GM12892 (cell line): ENCODE results near the gene HMOX2.

Experiments
- POLR2A ChIP-seq: IDR thresholded peaks from 2 replicates; pipeline ENCODE4 v1.6.1; 2011; ENCODE audit warnings: low read depth, low read length, control low read depth
- POLR2AphosphoS5 ChIP-seq: IDR thresholded peaks from 2 replicates; pipeline ENCODE4 v1.6.1; 2011; ENCODE audit warnings: low read depth, low read length, control low read depth
- TAF1 ChIP-seq: IDR thresholded peaks from 2 replicates; pipeline ENCODE4 v1.6.1; 2011; ENCODE audit warnings: low read depth, mild to moderate bottlenecking, control low read depth, low read length, borderline replicate concordance

DNA sequence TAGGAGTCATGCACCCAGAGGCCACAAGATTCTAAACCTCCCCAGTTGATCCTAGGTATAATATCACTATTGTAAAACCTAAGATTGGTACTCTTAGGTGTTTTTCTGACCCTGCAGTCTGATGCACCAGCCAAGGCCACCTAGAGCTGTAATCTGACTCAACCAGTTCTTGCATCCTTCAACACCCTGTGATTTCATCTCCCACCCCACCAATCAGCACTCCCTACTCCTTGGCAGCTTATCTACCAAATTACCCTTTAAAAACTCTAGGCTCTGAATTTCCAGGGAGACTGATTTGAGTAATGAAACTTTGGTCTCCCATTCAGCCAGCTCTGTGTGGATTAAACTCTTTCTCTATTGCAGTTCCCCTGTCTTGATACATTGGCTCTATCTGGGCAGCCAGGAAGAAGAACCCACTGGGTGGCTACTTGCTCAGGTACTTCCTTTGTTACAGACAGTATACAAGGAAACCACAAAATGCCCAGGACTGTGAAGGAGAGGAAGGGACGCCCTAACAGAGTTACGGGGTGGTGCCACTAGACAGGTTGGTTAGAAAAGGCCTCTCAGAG is 63.6 kb downstream of the HMOX2 start:
- no peak for TF ChIP-seq POLR2AphosphoS5
- TF ChIP-seq POLR2A: no peak
- TF ChIP-seq TAF1: no peak
